T47D (cell line): Measurements from ENCODE around the gene NDUFB8.
"Not testable (repeated sequence)": the region's sequence is repeated elsewhere in the genome, so short reads cannot be mapped to it uniquely, and the experiment has no call there.

ENCODE experiments used
- DNase-seq, 2 experiments: peaks; one replicate each; pipeline versions ENCODE4 v3.0.0 to v3.0.0-alpha.2; 2011 to 2012; ENCODE audit warnings: low read depth in 1 of 2, low spot score in 1 of 2
- JUND ChIP-seq: IDR thresholded peaks from 2 replicates; pipeline ENCODE4 v1.6.1; 2012; ENCODE audit warnings: low read depth
- in situ Hi-C: cut with HindIII; loops from 2 replicates; pipeline ENCODE4 v1.10.0; 2016; ENCODE audit warnings: low sequenced_read_pairs, low pct_unique_long_range_greater_than_20kb

Gene NDUFB8

GRCh38 chr10:100529475-100530298, at the start of gene NDUFB8:
TSS of gene NDUFB8 (minus strand) at chr10:100529871. CDS start at chr10:100529851, 20 bp downstream.
- TF ChIP-seq JUND = no peak
- in situ Hi-C loops = no loop called here
- DNase-seq = peak; percentile 87 to 94

- no peak for DNase-seq
Observed at GRCh38 chr10:100576282-100576635, 46.6 kb upstream of the NDUFB8 start.

GRCh38 chr10:100575585-100576281, 46.1 kb upstream of the NDUFB8 start:
- no peak for DNase-seq
- in situ Hi-C loops = no loop called here
- no peak for TF ChIP-seq JUND

More at GRCh38 chr10:100576282-100576635, 46.6 kb upstream of the NDUFB8 start:
- in situ Hi-C loops = no loop called here
- TF ChIP-seq JUND = no peak

GRCh38 chr10:100575146-100575545, 45.5 kb upstream of the NDUFB8 start:
- DNase-seq, in situ Hi-C loops: not testable (repeated sequence)

- DNase-seq = no peak
- no peak for TF ChIP-seq JUND
- in situ Hi-C loops = no loop called here
Observed at GRCh38 chr10:100571084-100571856, 41.6 kb upstream of the NDUFB8 start.

GRCh38 chr10:100570506-100570905, 40.8 kb upstream of the NDUFB8 start:
- TF ChIP-seq JUND = no peak
- in situ Hi-C loops = no loop called here
- no peak for DNase-seq

GRCh38 chr10:100569687-100570481, 40.2 kb upstream of the NDUFB8 start:
- DNase-seq = no peak
- TF ChIP-seq JUND = no peak
- in situ Hi-C loops = no loop called here

GRCh38 chr10:100568912-100569311, 39.2 kb upstream of the NDUFB8 start:
- DNase-seq = no peak
- TF ChIP-seq JUND = no peak
- in situ Hi-C loops = no loop called here

GRCh38 chr10:100567826-100568225, 38.2 kb upstream of the NDUFB8 start:
- no peak for TF ChIP-seq JUND
- no peak for DNase-seq
- in situ Hi-C loops = no loop called here

- in situ Hi-C loops = no loop called here
- no peak for DNase-seq
- no peak for TF ChIP-seq JUND
Observed at GRCh38 chr10:100567249-100567648, 37.6 kb upstream of the NDUFB8 start.

- in situ Hi-C loops = no loop called here
- TF ChIP-seq JUND = no peak
Observed at GRCh38 chr10:100566561-100566960, 36.9 kb upstream of the NDUFB8 start.

More at GRCh38 chr10:100566561-100566960, 36.9 kb upstream of the NDUFB8 start:
- no peak for DNase-seq
